Neural cell (in vitro differentiated cells): Measurements from ENCODE around the gene CD47.

Experiments
- EP300 ChIP-seq: fragments of 450-650 bp; conservative IDR thresholded peaks from 2 replicates; pipeline ENCODE4 v1.6.1; 2014; ENCODE audit warnings: antibody characterized with exemption, mild to moderate bottlenecking, moderate library complexity; ENCODE audit not compliant: poor library complexity, severe bottlenecking
- EZH2 ChIP-seq: fragments of 200-600, 300-800 bp; shearing (Covaris generic), sonication (generic); IDR thresholded peaks from 2 replicates; pipeline ENCODE4 v1.6.1; 2014; ENCODE audit warnings: antibody characterized with exemption, low read length, borderline replicate concordance, mild to moderate bottlenecking; ENCODE audit not compliant: insufficient read depth, poor library complexity, severe bottlenecking
- TF ChIP-seq, protein P1 (sequence below): fragments of 450-650 bp; IDR thresholded peaks from 2 replicates; pipeline ENCODE4 v1.5.1; 2014; ENCODE audit warnings: antibody characterized with exemption, mild to moderate bottlenecking, moderate library complexity; ENCODE audit not compliant: poor library complexity, severe bottlenecking

DNA sequence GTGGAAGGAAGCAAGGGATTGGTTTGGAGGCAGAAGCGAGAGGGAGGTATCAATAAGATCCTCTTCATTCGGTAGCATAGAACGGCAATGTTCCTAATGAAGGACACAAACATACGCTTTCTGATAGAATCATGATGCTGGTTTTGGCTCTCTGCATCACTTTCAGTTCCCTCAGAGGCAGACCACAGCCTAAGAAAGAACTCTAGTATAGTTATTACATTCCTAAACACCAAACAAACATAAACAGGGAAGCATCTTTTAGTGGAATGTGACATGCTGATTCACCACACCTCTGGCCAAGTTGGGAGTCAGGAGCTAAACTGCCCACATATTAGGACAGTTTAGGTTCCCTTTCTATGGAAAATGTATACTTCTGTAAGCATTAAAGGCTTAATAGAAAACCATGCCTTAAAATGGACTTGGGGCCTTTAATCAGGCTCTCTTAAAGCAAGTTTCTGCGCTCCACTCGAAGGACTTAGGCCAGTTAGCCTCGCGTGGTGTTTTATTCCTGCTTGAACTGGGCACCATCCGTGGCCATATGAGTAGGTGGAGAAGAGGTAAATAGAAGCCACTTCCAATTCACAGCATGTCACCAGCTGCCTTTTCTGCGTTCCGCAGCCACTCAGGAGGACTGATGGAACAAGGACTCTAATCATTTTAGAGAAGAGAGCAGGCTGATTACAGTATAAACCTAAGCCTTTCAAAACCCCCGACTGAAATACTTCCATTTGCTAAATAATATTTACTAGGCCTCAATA is 53.7 kb downstream of the CD47 start:
- TF ChIP-seq, protein P1, sequence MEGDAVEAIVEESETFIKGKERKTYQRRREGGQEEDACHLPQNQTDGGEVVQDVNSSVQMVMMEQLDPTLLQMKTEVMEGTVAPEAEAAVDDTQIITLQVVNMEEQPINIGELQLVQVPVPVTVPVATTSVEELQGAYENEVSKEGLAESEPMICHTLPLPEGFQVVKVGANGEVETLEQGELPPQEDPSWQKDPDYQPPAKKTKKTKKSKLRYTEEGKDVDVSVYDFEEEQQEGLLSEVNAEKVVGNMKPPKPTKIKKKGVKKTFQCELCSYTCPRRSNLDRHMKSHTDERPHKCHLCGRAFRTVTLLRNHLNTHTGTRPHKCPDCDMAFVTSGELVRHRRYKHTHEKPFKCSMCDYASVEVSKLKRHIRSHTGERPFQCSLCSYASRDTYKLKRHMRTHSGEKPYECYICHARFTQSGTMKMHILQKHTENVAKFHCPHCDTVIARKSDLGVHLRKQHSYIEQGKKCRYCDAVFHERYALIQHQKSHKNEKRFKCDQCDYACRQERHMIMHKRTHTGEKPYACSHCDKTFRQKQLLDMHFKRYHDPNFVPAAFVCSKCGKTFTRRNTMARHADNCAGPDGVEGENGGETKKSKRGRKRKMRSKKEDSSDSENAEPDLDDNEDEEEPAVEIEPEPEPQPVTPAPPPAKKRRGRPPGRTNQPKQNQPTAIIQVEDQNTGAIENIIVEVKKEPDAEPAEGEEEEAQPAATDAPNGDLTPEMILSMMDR, result no peak
- TF ChIP-seq EZH2 (no peak), EP300 (no peak)
